ENCODE results near the gene C16orf74.

GRCh38 chr16:85708338-85708737 lies 42.6 kb downstream of the C16orf74 start:
- no peak for TF ChIP-seq POLR2A (IDR thresholded peaks at IDR 0.05)
- TF ChIP-seq CTCF (IDR thresholded peaks at IDR 0.05), result no peak
